K562 (cell line): ENCODE results near the gene PHF10. TPM values are rescaled to one million over a fixed set of nuclear protein-coding genes. Genes with fewer than 3 reads are reported as not detected.

Experiments
- EP400 ChIP-seq: fragments of 450-650 bp; IDR thresholded peaks from 2 replicates; pipeline ENCODE4 v1.6.1; 2017; ENCODE audit warnings: antibody characterized with exemption, mild to moderate bottlenecking, moderate library complexity
- FOS ChIP-seq: IDR thresholded peaks from 3 replicates; pipeline ENCODE4 v1.6.1; 2011; ENCODE audit not compliant: insufficient read length; ENCODE audit errors: extremely low read depth
- GATA2 ChIP-seq: sonication (generic); formaldehyde crosslinking; IDR thresholded peaks from 2 replicates; pipeline ENCODE4 v1.4.0; 2020; ENCODE audit warnings: mild to moderate bottlenecking, missing genetic modification reagents
- HEY1 ChIP-seq: fragments of 250-450 bp; sonication (Bioruptor Pico); IDR thresholded peaks from 2 replicates; pipeline ENCODE4 v1.5.0; 2020; ENCODE audit warnings: mild to moderate bottlenecking, moderate library complexity, borderline replicate concordance
- PHF21A ChIP-seq: fragments of 450-650 bp; IDR thresholded peaks from 2 replicates; pipeline ENCODE4 v1.6.1; 2017; ENCODE audit warnings: low read depth, borderline replicate concordance
- TAF7 ChIP-seq: fragments of 450-650 bp; IDR thresholded peaks from 2 replicates; pipeline ENCODE4 v1.6.1; 2016; ENCODE audit warnings: missing genetic modification characterization, missing compliant biosample characterization
- TOE1 ChIP-seq, 2 experiments: fragments of 450-650 bp in 1 of 2; sonication (generic) in 1 of 2; formaldehyde crosslinking in 1 of 2; IDR thresholded peaks; 2 replicates each; pipeline versions ENCODE4 v1.7.1 to v1.8.0; 2016 to 2022; ENCODE audit warnings: borderline replicate concordance in 2 of 2, mild to moderate bottlenecking in 2 of 2, antibody characterized with exemption in 1 of 2, inconsistent platforms in 1 of 2, low read depth in 1 of 2, missing genetic modification reagents in 1 of 2, moderate library complexity in 1 of 2
- polyA plus RNA-seq, 8 experiments: library from polyadenylated mRNA; depleted of rRNA in 4 of 8; stranded (reverse) in 5 of 8; unstranded in 3 of 8; fragments of >200 nt; fragmentation: Nextera tagmentation in 2 of 8; fragmentation: Illumina TruSeq in 1 of 8; extraction: Ambion mirVana in 2 of 8; extraction: Trizol in 1 of 8; gene quantifications; 2 replicates each; pipeline versions ENCODE4 v1.2.1 to v1.2.3, GENCODE V29; 2011 to 2014; ENCODE audit warnings: inconsistent platforms in 1 of 8, missing spikeins in 1 of 8
- total RNA-seq, 7 experiments: library from RNA; depleted of rRNA in 6 of 7; stranded (reverse); fragments of >200 nt in 6 of 7; fragmentation: Illumina TruSeq in 2 of 7; extraction: Trizol in 2 of 7; gene quantifications; 2 replicates each; pipeline versions ENCODE4 v1.2.1 to v1.2.3, GENCODE V29; 2011 to 2021; ENCODE audit warnings: low replicate concordance in 1 of 7
- TF ChIP-seq, protein P1 (sequence below): IDR thresholded peaks from 2 replicates; pipeline ENCODE4 v1.6.1; 2012; ENCODE audit warnings: low read depth, low read length, improper control_type of control experiment, borderline replicate concordance
- TF ChIP-seq, protein P2 (sequence below): fragments of 450-650 bp; IDR thresholded peaks from 2 replicates; pipeline ENCODE4 v1.6.1; 2016; ENCODE audit warnings: mild to moderate bottlenecking, moderate library complexity
- TF ChIP-seq, protein P3 (sequence below): fragments of 450-650 bp; formaldehyde crosslinking; IDR thresholded peaks from 2 replicates; pipeline ENCODE4 v1.4.0; 2020; ENCODE audit warnings: mild to moderate bottlenecking, moderate library complexity

Gene PHF10
- total and polyA plus RNA-seq, 9 of the 15 experiments (the other 6 are each of a cell fraction or from before 2014, with no cell fraction given), result 23.9 to 88.9 (median 46.0) TPM

DNA sequence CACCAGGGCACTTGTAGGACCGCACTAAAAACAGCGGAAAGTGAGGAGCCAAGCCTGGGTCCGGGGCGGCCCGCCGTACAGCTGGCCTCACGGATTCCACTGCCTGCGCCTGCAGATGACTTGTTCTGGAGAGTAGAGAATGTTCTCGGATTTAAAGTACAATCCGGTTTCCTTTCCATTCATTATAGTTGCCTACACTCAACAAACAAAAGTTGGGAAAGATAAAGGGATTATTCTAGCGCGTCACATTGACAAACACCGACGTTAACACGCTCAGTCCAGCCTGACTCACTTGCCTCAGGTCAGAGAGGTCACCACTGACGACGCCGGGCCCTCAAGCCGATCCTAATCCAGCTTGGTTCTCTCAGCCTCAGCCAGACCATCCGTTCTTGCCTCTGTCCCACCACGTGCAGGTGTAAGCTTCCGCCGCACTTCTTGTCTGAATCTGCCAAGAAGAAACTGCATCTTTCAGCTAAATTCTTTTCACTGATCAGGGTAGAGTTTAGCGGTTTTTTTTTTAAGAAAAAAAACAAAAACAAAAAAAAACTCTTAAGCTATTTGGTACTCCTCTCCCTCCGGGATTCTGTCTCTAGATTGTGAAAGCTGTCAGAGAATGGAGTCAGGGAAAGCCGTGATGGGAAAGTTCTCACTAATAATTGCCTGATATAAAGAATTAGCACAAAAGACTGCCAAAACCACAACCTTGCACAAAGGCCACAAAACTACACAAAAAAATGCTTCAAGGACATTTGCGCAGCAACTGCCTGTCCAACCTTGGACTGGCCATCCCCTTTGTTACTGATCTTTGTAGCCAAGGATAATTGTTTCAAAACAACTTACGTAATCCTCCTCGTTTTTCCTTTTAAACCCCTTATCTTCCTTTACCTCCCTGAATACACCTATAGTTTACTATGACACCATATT is 1.1 kb upstream of the PHF10 start (continued):
- TF ChIP-seq FOS, result peak; percentile 36
- TF ChIP-seq TOE1 (IDR thresholded peaks at IDR 0.05; ENCODE audit: borderline replicate concordance), result peak; percentile 65; the same call in 1 of the 2 replicates
- TF ChIP-seq TOE1 (CRISPR knock-in tag; IDR thresholded peaks at IDR 0.05; ENCODE audit: borderline replicate concordance, low read depth), result peak; percentile 55; the same call in 1 of the 2 replicates
- TF ChIP-seq EP400, result peak; percentile 54
- TF ChIP-seq, protein P1, sequence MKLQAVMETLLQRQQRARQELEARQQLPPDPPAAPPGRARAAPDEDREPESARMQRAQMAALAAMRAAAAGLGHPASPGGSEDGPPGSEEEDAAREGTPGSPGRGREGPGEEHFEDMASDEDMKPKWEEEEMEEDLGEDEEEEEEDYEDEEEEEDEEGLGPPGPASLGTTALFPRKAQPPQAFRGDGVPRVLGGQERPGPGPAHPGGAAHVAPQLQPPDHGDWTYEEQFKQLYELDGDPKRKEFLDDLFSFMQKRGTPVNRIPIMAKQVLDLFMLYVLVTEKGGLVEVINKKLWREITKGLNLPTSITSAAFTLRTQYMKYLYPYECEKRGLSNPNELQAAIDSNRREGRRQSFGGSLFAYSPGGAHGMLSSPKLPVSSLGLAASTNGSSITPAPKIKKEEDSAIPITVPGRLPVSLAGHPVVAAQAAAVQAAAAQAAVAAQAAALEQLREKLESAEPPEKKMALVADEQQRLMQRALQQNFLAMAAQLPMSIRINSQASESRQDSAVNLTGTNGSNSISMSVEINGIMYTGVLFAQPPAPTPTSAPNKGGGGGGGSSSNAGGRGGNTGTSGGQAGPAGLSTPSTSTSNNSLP, result peak; percentile 22; the same call in 1 of the 2 replicates
- TF ChIP-seq GATA2 (CRISPR knock-in tag), result peak; percentile 35; the same call in 1 of the 2 replicates
- TF ChIP-seq, protein P2, sequence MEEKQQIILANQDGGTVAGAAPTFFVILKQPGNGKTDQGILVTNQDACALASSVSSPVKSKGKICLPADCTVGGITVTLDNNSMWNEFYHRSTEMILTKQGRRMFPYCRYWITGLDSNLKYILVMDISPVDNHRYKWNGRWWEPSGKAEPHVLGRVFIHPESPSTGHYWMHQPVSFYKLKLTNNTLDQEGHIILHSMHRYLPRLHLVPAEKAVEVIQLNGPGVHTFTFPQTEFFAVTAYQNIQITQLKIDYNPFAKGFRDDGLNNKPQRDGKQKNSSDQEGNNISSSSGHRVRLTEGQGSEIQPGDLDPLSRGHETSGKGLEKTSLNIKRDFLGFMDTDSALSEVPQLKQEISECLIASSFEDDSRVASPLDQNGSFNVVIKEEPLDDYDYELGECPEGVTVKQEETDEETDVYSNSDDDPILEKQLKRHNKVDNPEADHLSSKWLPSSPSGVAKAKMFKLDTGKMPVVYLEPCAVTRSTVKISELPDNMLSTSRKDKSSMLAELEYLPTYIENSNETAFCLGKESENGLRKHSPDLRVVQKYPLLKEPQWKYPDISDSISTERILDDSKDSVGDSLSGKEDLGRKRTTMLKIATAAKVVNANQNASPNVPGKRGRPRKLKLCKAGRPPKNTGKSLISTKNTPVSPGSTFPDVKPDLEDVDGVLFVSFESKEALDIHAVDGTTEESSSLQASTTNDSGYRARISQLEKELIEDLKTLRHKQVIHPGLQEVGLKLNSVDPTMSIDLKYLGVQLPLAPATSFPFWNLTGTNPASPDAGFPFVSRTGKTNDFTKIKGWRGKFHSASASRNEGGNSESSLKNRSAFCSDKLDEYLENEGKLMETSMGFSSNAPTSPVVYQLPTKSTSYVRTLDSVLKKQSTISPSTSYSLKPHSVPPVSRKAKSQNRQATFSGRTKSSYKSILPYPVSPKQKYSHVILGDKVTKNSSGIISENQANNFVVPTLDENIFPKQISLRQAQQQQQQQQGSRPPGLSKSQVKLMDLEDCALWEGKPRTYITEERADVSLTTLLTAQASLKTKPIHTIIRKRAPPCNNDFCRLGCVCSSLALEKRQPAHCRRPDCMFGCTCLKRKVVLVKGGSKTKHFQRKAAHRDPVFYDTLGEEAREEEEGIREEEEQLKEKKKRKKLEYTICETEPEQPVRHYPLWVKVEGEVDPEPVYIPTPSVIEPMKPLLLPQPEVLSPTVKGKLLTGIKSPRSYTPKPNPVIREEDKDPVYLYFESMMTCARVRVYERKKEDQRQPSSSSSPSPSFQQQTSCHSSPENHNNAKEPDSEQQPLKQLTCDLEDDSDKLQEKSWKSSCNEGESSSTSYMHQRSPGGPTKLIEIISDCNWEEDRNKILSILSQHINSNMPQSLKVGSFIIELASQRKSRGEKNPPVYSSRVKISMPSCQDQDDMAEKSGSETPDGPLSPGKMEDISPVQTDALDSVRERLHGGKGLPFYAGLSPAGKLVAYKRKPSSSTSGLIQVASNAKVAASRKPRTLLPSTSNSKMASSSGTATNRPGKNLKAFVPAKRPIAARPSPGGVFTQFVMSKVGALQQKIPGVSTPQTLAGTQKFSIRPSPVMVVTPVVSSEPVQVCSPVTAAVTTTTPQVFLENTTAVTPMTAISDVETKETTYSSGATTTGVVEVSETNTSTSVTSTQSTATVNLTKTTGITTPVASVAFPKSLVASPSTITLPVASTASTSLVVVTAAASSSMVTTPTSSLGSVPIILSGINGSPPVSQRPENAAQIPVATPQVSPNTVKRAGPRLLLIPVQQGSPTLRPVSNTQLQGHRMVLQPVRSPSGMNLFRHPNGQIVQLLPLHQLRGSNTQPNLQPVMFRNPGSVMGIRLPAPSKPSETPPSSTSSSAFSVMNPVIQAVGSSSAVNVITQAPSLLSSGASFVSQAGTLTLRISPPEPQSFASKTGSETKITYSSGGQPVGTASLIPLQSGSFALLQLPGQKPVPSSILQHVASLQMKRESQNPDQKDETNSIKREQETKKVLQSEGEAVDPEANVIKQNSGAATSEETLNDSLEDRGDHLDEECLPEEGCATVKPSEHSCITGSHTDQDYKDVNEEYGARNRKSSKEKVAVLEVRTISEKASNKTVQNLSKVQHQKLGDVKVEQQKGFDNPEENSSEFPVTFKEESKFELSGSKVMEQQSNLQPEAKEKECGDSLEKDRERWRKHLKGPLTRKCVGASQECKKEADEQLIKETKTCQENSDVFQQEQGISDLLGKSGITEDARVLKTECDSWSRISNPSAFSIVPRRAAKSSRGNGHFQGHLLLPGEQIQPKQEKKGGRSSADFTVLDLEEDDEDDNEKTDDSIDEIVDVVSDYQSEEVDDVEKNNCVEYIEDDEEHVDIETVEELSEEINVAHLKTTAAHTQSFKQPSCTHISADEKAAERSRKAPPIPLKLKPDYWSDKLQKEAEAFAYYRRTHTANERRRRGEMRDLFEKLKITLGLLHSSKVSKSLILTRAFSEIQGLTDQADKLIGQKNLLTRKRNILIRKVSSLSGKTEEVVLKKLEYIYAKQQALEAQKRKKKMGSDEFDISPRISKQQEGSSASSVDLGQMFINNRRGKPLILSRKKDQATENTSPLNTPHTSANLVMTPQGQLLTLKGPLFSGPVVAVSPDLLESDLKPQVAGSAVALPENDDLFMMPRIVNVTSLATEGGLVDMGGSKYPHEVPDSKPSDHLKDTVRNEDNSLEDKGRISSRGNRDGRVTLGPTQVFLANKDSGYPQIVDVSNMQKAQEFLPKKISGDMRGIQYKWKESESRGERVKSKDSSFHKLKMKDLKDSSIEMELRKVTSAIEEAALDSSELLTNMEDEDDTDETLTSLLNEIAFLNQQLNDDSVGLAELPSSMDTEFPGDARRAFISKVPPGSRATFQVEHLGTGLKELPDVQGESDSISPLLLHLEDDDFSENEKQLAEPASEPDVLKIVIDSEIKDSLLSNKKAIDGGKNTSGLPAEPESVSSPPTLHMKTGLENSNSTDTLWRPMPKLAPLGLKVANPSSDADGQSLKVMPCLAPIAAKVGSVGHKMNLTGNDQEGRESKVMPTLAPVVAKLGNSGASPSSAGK, result peak; percentile 80
- peak; percentile 61; the same call in 1 of the 2 replicates for TF ChIP-seq PHF21A
- TF ChIP-seq TAF7 (tag), result no peak
- TF ChIP-seq HEY1 (CRISPR knock-in tag), result no peak
- TF ChIP-seq, protein P3, sequence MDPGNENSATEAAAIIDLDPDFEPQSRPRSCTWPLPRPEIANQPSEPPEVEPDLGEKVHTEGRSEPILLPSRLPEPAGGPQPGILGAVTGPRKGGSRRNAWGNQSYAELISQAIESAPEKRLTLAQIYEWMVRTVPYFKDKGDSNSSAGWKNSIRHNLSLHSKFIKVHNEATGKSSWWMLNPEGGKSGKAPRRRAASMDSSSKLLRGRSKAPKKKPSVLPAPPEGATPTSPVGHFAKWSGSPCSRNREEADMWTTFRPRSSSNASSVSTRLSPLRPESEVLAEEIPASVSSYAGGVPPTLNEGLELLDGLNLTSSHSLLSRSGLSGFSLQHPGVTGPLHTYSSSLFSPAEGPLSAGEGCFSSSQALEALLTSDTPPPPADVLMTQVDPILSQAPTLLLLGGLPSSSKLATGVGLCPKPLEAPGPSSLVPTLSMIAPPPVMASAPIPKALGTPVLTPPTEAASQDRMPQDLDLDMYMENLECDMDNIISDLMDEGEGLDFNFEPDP (CRISPR knock-in tag), result no peak
